Activated naive CD8-positive, alpha-beta T cell (primary cell): ENCODE data around the gene SPINK7.

Experiments
- H3K27ac Mint-ChIP-seq: one replicate; pipeline ENCODE4 v1.8.0; 2021; ENCODE audit warnings: mixed read lengths
- H3K27me3 Mint-ChIP-seq: one replicate; pipeline ENCODE4 v1.8.0; 2021; ENCODE audit warnings: mixed read lengths
- H3K36me3 Mint-ChIP-seq: one replicate; pipeline ENCODE4 v1.8.0; 2021; ENCODE audit warnings: mixed read lengths
- H3K4me1 Mint-ChIP-seq: one replicate; pipeline ENCODE4 v1.8.0; 2021; ENCODE audit warnings: low read depth, mixed read lengths
- H3K4me3 Mint-ChIP-seq: one replicate; pipeline ENCODE4 v1.8.0; 2021; ENCODE audit warnings: mild to moderate bottlenecking, mixed read lengths
- H3K9me3 Mint-ChIP-seq: one replicate; pipeline ENCODE4 v1.8.0; 2021; ENCODE audit warnings: low read depth, mixed read lengths

The SPINK7 gene

DNA sequence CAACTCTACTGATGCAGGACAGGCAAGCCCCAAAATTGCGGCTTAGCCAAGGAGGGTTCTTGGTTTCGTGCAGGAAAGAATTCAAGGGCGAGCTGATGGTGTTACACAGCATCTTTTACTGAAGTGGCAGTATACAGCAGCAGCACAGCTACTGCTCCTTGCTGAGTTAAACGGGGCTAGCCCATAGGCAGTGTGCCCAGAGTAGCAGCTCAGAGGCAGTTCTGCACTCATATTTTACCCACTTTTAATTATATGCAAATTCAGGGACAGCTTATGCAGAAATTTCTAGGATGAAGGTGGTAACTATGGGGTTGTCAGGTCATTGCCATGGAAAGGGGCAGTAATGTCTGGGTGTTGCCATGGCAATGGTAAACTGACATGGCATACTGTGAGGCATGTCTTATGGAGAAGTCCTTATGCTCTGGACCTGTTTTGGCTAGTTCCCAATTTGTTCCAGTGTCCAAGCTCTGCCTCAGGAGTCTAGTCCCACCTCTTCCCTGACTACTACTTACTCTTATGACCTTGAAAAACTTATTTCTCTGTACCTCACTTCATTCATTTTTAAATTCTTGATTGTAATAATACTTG, 21.1 kb downstream of the SPINK7 start:
- H3K27ac Mint-ChIP-seq = no peak overlapping the region
- H3K36me3 Mint-ChIP-seq = peaks cover 11% of the 10 kb centered on the region
- H3K4me3 Mint-ChIP-seq = no peak overlapping the region
- peaks cover 6% of the 10 kb centered on the region for H3K9me3 Mint-ChIP-seq
- no peaks in the 10 kb centered on the region for H3K4me1 Mint-ChIP-seq
- H3K27me3 Mint-ChIP-seq = peaks cover 2% of the 10 kb centered on the region

DNA sequence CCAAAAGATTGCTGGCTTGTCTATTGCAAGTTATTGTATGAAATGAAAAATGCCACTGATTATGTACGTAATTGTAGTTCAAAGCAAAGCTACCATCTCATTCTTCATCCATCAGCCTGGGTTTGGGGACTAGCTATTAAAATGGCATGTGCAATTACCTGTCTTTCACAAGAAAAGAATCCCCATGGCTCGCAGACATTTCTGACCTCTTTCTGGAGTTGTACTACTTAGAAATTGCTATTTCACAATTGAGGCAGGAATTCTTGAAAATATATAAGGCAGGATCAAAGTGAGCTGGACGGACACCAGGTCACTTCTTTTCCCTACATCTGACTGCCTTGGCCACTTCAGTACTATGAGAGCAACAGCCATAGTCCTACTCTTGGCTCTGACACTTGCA, 23.0 kb downstream of the SPINK7 start, which contains the start of gene SPINK9:
SPINK9 (plus strand) TSS at position 301 of the 400 bp plus-strand sequence; CDS start at position 356, 55 bp downstream.
- Mint-ChIP-seq H3K4me3 (no peak within 1 kb of the TSS), H3K9me3 (peaks cover 6% of the 10 kb centered on the region), H3K27ac (no peak within 1 kb of the TSS), H3K27me3 (peaks cover 2% of the 10 kb centered on the region), H3K4me1 (no peaks in the 10 kb centered on the region), H3K36me3 (peaks cover 11% of the 10 kb centered on the region)

DNA sequence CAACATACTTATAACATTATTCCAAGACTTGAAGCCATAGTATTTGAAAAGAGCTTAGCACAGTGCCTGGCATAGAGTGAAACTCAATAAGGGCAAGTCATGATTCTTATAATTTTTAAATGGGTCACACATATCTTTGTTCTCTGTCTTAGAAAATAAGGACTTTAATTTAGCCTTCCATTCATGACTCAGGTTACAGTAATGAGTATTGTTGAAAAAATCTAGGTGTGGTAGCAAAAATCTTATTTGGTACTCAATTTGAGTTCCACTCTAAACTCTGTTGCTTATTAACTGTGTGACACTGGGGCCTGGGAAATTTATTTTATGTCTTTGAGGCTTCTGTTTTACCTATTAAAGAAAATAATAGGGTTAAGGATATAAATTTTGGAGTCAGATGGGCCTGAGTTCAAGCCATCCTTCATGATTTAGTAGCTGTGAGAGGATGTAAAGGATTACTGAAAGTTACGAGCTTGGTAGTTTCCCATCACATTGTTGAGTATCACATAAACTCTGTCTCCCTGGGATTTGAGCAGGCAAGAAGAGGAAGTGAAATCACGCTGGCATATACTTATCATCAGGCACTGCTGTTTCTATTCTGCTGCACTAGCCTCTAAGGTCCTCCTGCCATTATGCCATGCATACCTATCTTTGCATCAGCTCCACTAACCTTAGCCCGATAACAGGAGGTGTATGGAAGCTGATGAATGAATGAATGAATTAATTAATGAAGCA, 24.6 kb downstream of the SPINK7 start:
- no peaks in the 10 kb centered on the region for H3K4me1 Mint-ChIP-seq
- H3K27ac Mint-ChIP-seq = no peak overlapping the region
- peaks cover 10% of the 10 kb centered on the region for H3K36me3 Mint-ChIP-seq
- H3K27me3 Mint-ChIP-seq = no peaks in the 10 kb centered on the region
- H3K4me3 Mint-ChIP-seq = no peak overlapping the region
- H3K9me3 Mint-ChIP-seq = no peaks in the 10 kb centered on the region

DNA sequence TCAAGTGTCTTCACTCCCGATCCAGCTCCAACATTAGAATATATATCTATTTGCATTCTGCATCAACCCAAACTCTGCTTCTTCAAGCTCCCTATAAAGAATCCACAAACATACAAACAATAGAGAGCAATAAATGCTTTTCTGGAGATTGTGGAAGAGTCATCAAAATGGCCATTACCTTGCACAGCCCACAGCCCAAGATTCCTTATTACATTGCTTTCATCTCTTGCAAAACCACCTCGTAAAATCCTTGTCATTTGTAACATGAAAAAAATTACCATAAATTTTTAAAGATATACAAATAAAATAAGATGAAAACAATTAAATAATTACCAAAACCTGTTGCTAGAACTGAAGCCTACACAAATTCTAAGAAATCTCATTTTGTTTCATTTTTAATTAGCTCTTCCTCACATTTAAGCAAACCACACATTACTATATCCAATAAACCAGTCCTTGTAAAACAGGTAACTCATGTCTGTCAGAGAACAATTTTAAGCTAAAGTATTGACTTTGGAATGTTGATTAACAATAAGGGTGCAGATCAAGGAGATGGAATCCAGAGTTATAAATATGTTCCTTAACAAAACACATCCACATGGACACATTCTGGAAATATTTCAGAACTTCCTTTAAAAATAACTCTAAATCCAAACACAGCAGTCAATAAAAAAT, 30.3 kb downstream of the SPINK7 start:
- peaks cover 6% of the 10 kb centered on the region for H3K36me3 Mint-ChIP-seq
- no peak overlapping the region for H3K4me3 Mint-ChIP-seq
- no peak overlapping the region for H3K27ac Mint-ChIP-seq
- no peaks in the 10 kb centered on the region for H3K4me1 Mint-ChIP-seq
- H3K27me3 Mint-ChIP-seq = no peaks in the 10 kb centered on the region
- H3K9me3 Mint-ChIP-seq = no peaks in the 10 kb centered on the region

DNA sequence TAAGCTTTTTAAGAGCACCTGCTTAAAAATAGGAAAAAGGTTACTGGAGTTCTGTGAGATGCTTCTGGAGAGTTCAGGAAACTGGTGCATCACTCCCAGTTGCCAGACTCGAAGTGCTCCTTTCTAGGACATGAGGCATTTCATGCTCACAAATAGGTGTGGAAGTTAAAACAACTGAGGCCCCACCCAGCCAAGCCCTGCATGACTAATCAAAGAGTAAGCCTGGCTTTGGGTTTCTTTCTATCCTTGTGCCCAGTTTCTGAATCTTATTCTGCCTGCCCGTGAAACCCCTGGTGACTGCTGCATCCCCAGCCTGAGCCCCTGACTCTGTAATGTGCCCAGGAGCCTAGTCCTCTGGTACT, 30.8 kb downstream of the SPINK7 start:
- Mint-ChIP-seq H3K27ac (no peak overlapping the region), H3K27me3 (no peaks in the 10 kb centered on the region), H3K9me3 (no peaks in the 10 kb centered on the region), H3K4me3 (no peak overlapping the region), H3K4me1 (no peaks in the 10 kb centered on the region), H3K36me3 (peaks cover 6% of the 10 kb centered on the region)

DNA sequence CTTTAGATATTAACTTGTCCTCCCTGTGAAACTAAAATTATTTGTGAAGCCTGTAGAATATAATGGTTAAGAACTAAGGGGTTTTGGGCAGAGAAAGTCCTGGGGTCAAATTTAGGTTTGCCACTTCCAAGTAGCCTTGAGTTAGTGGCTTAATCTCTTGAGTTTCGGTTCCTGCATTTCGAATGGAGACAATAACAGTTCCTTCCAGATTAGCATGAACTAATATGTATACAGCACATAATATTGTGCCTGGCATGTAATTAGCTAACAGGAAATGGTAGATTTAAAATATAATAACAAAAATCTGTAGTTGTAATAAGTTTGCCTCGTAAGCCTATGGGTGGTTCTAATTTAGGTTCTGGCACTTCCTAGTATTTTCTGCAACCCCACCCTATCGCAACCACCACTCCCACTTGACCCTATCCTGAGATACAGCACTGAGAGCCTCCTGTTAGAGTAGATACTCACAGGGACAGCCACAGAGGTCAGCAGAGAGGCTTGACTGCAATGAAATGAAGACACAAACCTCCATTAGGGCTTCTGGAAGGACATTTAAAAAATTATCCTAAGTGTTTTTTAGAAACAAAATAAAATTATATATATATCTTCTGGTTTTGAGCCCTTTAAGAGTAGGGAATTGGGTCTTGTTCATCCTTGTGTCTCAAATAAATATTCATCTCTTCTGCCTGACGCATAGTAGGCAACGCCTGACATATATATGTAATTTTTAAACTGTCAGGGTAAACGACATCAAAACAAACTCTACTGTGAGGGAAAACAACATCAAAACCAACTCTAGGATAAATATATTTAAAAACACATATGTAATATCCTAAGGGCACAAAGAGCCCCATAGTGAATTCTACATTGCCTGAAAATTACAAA, 31.6 kb downstream of the SPINK7 start:
- H3K9me3 Mint-ChIP-seq = no peaks in the 10 kb centered on the region
- H3K27ac Mint-ChIP-seq = no peak overlapping the region
- H3K27me3 Mint-ChIP-seq = no peaks in the 10 kb centered on the region
- H3K4me3 Mint-ChIP-seq = no peak overlapping the region
- H3K36me3 Mint-ChIP-seq = peaks cover 6% of the 10 kb centered on the region
- H3K4me1 Mint-ChIP-seq = no peaks in the 10 kb centered on the region

DNA sequence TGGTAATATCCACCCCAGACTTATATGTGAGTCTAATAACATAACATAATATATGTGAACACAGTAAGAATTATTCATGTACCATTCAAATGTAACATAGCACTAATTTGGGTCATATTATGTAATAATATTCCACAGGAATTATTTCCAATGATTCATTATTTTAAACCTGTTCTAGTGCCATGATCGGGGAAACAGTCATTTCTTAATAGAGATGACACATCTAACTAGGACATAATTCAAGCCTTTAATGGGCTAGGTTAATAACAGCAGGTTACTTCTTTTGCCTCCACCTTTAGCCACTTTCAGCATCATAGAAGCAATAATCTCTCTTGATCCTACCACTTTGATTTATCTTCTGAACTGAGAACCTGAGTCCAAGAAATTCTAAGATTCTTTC, 35.5 kb downstream of the SPINK7 start:
- peaks cover 2% of the 10 kb centered on the region for H3K36me3 Mint-ChIP-seq
- H3K9me3 Mint-ChIP-seq = no peaks in the 10 kb centered on the region
- no peaks in the 10 kb centered on the region for H3K4me1 Mint-ChIP-seq
- H3K27ac Mint-ChIP-seq = no peak overlapping the region
- H3K27me3 Mint-ChIP-seq = no peaks in the 10 kb centered on the region
- no peak overlapping the region for H3K4me3 Mint-ChIP-seq

DNA sequence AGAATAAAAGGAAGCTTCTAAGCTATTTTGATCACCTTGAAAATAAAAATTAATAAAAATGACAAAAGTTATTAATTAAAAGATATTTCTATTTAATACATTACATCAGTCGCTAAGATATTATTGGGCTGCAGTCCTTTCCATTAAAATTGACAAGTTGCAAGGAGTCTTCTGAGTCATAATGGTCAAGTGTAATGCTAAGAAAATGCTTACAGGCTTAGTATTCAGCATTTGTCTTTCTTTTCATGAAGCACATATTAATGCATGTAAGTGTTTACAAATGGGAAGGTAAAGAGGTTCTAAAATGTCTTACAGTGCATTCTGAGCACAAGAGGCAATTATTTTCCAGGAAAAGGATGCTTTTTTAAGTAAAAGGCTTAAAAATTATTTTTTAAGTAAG, 40.5 kb downstream of the SPINK7 start:
- peaks cover 2% of the 10 kb centered on the region for H3K36me3 Mint-ChIP-seq
- H3K4me1 Mint-ChIP-seq = no peaks in the 10 kb centered on the region
- H3K27me3 Mint-ChIP-seq = no peaks in the 10 kb centered on the region
- no peaks in the 10 kb centered on the region for H3K9me3 Mint-ChIP-seq
- no peak overlapping the region for H3K4me3 Mint-ChIP-seq
- no peak overlapping the region for H3K27ac Mint-ChIP-seq

DNA sequence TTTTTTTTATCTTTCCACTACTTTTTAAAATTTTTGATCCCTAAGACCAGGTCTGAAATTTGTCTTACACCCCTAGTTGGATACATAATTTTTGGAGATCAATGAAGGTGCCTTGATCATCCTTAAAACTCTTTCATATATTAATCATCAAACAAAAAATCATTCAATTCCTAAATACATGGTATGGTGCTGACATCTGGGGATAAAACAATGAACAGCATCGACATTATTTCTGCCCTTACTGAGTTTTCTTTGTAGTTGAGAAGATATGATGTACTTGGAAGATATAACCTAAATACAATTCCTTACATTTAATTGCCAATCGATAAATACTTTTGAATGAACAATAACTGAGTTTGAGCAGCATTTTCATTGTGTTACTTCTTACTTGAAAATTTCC, 41.4 kb downstream of the SPINK7 start:
- Mint-ChIP-seq H3K4me1 (no peaks in the 10 kb centered on the region), H3K9me3 (no peaks in the 10 kb centered on the region), H3K36me3 (peaks cover 2% of the 10 kb centered on the region), H3K27ac (no peak overlapping the region), H3K27me3 (no peaks in the 10 kb centered on the region), H3K4me3 (no peak overlapping the region)

DNA sequence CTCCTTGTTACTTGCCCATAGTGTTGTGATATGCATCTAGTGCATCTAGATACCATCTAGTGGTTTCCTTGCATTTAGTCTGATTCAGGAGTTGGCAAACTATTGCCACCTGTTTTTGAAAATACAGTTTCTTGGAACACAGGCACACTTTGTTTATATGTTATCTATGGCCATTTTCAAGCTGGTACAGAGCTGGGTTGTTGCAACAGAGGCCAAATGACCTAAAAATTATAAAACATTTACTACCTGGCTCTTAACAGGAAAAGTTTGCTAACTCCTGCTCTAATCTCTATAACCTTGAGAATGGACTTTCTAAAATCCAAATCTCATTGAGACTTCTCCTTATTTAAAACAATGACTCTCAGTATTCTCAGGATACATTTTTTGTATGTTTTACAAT, 52.1 kb downstream of the SPINK7 start:
- H3K4me3 Mint-ChIP-seq = no peak overlapping the region
- H3K27me3 Mint-ChIP-seq = no peaks in the 10 kb centered on the region
- peaks cover 8% of the 10 kb centered on the region for H3K36me3 Mint-ChIP-seq
- peaks cover 12% of the 10 kb centered on the region for H3K9me3 Mint-ChIP-seq
- H3K27ac Mint-ChIP-seq = no peak overlapping the region
- no peaks in the 10 kb centered on the region for H3K4me1 Mint-ChIP-seq
